A549 (cell line): ENCODE results near the gene MAPT.

Experiments used
- BHLHE40 ChIP-seq: IDR thresholded peaks from 2 replicates; pipeline ENCODE4 v1.6.1; 2012; ENCODE audit warnings: low read depth, low read length, inconsistent platforms
- CBX8 ChIP-seq: fragments of 200-600 bp; sonication (generic); IDR thresholded peaks from 2 replicates; pipeline ENCODE4 v1.6.1; 2016
- CEBPB ChIP-seq, 2 experiments: fragments of >200 bp in 1 of 2; sonication (Bioruptor Twin) in 1 of 2; formaldehyde crosslinking in 1 of 2; IDR thresholded peaks; 2 replicates each; pipeline ENCODE4 v1.6.1; 2012 to 2016
- EHMT2 ChIP-seq: fragments of 200-600 bp; sonication (generic); IDR thresholded peaks from 2 replicates; pipeline ENCODE4 v1.6.1; 2016; ENCODE audit warnings: antibody characterized with exemption, low read depth, mild to moderate bottlenecking, moderate library complexity
- ESRRA ChIP-seq: fragments of 150-350 bp; IDR thresholded peaks from 2 replicates; pipeline ENCODE4 v1.6.1; 2014; ENCODE audit warnings: mild to moderate bottlenecking, low read length, borderline replicate concordance
- POLR2A ChIP-seq: IDR thresholded peaks from 2 replicates; pipeline ENCODE4 v1.6.1; 2012; ENCODE audit warnings: mild to moderate bottlenecking, low read length
- SMC3 ChIP-seq: fragments of >200 bp; sonication (Bioruptor Twin); formaldehyde crosslinking; IDR thresholded peaks from 3 replicates; pipeline ENCODE4 v1.6.1; 2018; ENCODE audit warnings: inconsistent platforms
- SREBF2 ChIP-seq: fragments of 450-650 bp; IDR thresholded peaks from 2 replicates; pipeline ENCODE4 v1.6.1; 2014; ENCODE audit warnings: mild to moderate bottlenecking, moderate library complexity
- TF ChIP-seq, protein P1 (sequence below): fragments of >200 bp; sonication (Bioruptor Twin); formaldehyde crosslinking; IDR thresholded peaks from 3 replicates; pipeline ENCODE4 v1.5.1; 2016
- TF ChIP-seq, protein P2 (sequence below): IDR thresholded peaks from 2 replicates; pipeline ENCODE4 v1.6.1; 2012

DNA sequence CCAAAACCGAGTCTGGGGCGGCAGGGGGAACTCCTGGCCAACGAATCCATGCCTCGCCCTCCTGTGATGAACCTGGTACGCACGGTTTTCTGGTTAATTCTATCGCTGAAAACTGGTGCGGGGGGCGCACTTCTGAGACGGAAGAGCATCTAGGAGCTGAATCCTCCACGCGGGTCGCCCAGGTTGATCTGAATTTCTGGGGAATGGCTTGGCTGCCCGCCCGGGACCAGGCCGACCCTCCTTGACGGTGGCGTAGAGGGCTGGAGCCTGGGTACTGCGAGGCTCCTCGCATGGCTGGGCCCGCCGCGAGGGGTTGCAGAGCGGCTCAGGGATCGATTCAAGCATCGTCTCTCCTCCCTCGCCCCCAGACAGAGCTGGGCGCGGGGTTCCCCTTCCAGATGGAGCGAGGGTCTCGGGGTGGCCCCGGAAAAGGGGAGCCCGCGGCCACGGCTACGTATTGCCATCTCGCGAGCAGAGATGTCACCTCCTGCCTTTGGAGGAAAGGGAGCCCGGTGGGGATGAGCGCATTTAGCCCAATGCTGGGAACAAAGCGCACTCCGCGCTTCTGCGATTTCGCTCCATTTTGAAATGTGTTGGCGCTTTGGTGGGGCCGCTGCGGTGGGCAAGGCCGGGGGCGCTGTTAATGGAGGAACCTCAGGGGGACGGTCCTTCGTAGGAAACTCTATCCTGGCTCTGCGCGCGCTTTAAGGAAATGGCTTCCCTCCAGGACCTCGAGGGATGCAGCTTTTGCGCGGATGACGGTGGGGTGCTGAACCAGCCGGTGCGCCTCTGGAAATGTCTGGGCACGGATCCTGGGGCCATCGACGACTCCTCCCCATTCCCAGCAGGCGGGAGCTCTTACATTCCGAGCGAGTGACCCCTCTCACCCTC is 2.7 kb downstream of the MAPT start:
- TF ChIP-seq POLR2A (no peak), SMC3 (no peak), CEBPB (IDR thresholded peaks at IDR 0.05) (no peak), CBX8 (no peak), EHMT2 (no peak), ESRRA (no peak), BHLHE40 (no peak), SREBF2 (no peak)
- TF ChIP-seq, protein P1, sequence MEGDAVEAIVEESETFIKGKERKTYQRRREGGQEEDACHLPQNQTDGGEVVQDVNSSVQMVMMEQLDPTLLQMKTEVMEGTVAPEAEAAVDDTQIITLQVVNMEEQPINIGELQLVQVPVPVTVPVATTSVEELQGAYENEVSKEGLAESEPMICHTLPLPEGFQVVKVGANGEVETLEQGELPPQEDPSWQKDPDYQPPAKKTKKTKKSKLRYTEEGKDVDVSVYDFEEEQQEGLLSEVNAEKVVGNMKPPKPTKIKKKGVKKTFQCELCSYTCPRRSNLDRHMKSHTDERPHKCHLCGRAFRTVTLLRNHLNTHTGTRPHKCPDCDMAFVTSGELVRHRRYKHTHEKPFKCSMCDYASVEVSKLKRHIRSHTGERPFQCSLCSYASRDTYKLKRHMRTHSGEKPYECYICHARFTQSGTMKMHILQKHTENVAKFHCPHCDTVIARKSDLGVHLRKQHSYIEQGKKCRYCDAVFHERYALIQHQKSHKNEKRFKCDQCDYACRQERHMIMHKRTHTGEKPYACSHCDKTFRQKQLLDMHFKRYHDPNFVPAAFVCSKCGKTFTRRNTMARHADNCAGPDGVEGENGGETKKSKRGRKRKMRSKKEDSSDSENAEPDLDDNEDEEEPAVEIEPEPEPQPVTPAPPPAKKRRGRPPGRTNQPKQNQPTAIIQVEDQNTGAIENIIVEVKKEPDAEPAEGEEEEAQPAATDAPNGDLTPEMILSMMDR: no peak
- TF ChIP-seq, protein P2, sequence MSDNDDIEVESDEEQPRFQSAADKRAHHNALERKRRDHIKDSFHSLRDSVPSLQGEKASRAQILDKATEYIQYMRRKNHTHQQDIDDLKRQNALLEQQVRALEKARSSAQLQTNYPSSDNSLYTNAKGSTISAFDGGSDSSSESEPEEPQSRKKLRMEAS: no peak
